NCI-H446 treated with DMSO at 0.1 percent for 48 hours (cell line): Measurements from ENCODE around the gene LYPD1.

Source experiments
- DNase-seq: peaks from one replicate; lab custom pipeline; 2025; lab: John Stamatoyannopoulos, UW

Gene LYPD1

GRCh38 chr2:132668189-132668823 lies 1.7 kb downstream of the LYPD1 start:
- no peak for DNase-seq

- no peak for DNase-seq
These were observed 2.3 kb downstream of the LYPD1 start for GRCh38 chr2:132667706-132668105.

GRCh38 chr2:132665401-132666140 lies 4.4 kb downstream of the LYPD1 start:
- no peak for DNase-seq

- DNase-seq = no peak
These were observed 5.9 kb downstream of the LYPD1 start for GRCh38 chr2:132664096-132664495.

GRCh38 chr2:132662732-132663131 lies 7.3 kb downstream of the LYPD1 start:
- DNase-seq = no peak

GRCh38 chr2:132659331-132659730 lies 10.7 kb downstream of the LYPD1 start:
- DNase-seq = no peak

GRCh38 chr2:132656266-132656975 lies 13.6 kb downstream of the LYPD1 start:
- no peak for DNase-seq

GRCh38 chr2:132654968-132655367 lies 15.0 kb downstream of the LYPD1 start:
- no peak for DNase-seq

- DNase-seq = no peak
These were observed 15.7 kb downstream of the LYPD1 start for GRCh38 chr2:132654335-132654734.

- DNase-seq = no peak
These were observed 17.5 kb downstream of the LYPD1 start for GRCh38 chr2:132652474-132652873.

GRCh38 chr2:132651115-132652045 lies 18.6 kb downstream of the LYPD1 start:
- DNase-seq = no peak

- no peak for DNase-seq
These were observed 23.4 kb downstream of the LYPD1 start for GRCh38 chr2:132646540-132647108.

GRCh38 chr2:132645722-132646539 lies 24.1 kb downstream of the LYPD1 start:
- DNase-seq = no peak

GRCh38 chr2:132645176-132645575 lies 24.8 kb downstream of the LYPD1 start:
- DNase-seq = no peak

- DNase-seq = no peak
These were observed 27.6 kb downstream of the LYPD1 start for GRCh38 chr2:132642415-132642814.

- DNase-seq = no peak
These were observed 28.2 kb downstream of the LYPD1 start for GRCh38 chr2:132641819-132642218.

GRCh38 chr2:132640116-132640515 lies 29.9 kb downstream of the LYPD1 start:
- no peak for DNase-seq

GRCh38 chr2:132638313-132639040 lies 31.5 kb downstream of the LYPD1 start:
- no peak for DNase-seq

- no peak for DNase-seq
These were observed 33.7 kb downstream of the LYPD1 start for GRCh38 chr2:132636346-132636745.

GRCh38 chr2:132633635-132634034 lies 36.4 kb downstream of the LYPD1 start:
- no peak for DNase-seq
